ENCODE measurements around the gene PTPN18.

Gene PTPN18

DNA sequence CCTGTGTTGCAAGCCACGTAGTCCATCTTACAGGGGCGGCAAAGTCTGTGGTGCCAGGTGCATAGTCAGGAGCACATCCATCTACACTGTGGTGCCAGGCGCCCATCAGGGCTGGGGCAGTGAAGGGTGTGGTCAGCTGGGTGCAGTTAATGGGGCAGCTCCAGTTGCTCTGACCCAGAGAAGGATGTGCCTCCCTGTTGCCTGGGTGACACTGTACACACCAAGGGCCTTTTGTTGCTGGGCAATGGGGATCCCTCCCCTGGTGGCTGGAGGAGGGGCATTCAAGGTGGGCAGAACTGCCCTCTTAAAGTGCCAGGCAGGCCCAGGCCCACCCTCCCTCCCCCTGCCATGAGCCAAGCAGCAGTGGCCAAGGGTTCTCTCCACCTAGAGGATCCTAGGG, 41.5 kb upstream of the PTPN18 start:
- Histone ChIP-seq H3K27me3 (ENCODE audit: low read depth, low read length) (peaks cover 6% of the 10 kb centered on the region; the same call in 1 of the 2 replicates), H3K4me3 (ENCODE audit: low read length) (no peak overlapping the region), H4K20me1 (ENCODE audit: insufficient read depth, low read length) (no peaks in the 10 kb centered on the region), H3K9ac (ENCODE audit: low read length) (no peak overlapping the region), H3K27ac (ENCODE audit: low read length) (no peak overlapping the region), H3K79me2 (ENCODE audit: low read length) (no peaks in the 10 kb centered on the region), H2AFZ (ENCODE audit: low read depth, low read length) (no peak overlapping the region), H3K4me2 (ENCODE audit: low read length) (no peak overlapping the region), H3K9me3 (ENCODE audit: insufficient read depth, low read length) (no peaks in the 10 kb centered on the region), H3K4me1 (ENCODE audit: low read length) (no peaks in the 10 kb centered on the region), H3K36me3 (replicated peaks; ENCODE audit: low read depth, low read length) (no peaks in the 10 kb centered on the region)
- TF ChIP-seq, protein P1, sequence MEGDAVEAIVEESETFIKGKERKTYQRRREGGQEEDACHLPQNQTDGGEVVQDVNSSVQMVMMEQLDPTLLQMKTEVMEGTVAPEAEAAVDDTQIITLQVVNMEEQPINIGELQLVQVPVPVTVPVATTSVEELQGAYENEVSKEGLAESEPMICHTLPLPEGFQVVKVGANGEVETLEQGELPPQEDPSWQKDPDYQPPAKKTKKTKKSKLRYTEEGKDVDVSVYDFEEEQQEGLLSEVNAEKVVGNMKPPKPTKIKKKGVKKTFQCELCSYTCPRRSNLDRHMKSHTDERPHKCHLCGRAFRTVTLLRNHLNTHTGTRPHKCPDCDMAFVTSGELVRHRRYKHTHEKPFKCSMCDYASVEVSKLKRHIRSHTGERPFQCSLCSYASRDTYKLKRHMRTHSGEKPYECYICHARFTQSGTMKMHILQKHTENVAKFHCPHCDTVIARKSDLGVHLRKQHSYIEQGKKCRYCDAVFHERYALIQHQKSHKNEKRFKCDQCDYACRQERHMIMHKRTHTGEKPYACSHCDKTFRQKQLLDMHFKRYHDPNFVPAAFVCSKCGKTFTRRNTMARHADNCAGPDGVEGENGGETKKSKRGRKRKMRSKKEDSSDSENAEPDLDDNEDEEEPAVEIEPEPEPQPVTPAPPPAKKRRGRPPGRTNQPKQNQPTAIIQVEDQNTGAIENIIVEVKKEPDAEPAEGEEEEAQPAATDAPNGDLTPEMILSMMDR (IDR thresholded peaks at IDR 0.05; ENCODE audit: low read depth, low read length), result no peak
- TF ChIP-seq EZH2phosphoT487 (IDR thresholded peaks at IDR 0.05; ENCODE audit: low read depth), result no peak

DNA sequence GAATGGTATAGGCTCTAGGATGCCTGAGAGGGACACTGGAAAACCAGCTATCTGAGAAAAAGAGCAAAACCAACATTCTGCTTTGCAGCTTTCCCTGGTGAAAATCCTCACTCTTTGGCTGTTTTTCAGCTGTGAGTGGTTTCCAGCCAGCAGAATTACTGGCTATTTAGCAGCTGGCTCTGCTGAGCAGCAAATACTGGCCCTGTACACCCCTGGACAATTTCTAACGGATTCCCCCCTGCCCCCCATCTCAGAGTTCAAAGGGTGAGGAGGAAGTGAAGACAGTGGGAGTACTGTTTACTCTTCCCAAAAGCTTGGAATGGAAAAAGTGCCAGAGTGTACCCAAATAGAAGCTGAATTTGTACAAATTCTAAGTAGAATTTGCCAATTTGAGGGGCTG, 39.3 kb upstream of the PTPN18 start:
- Histone ChIP-seq H3K79me2 (ENCODE audit: low read length) (no peaks in the 10 kb centered on the region), H3K4me1 (ENCODE audit: low read length) (no peaks in the 10 kb centered on the region), H3K27ac (ENCODE audit: low read length) (no peak overlapping the region), H3K9me3 (ENCODE audit: insufficient read depth, low read length) (no peaks in the 10 kb centered on the region), H2AFZ (ENCODE audit: low read depth, low read length) (no peak overlapping the region), H3K27me3 (ENCODE audit: low read depth, low read length) (no peaks in the 10 kb centered on the region), H3K4me3 (ENCODE audit: low read length) (no peak overlapping the region), H3K4me2 (ENCODE audit: low read length) (no peak overlapping the region), H3K9ac (ENCODE audit: low read length) (no peak overlapping the region), H3K36me3 (replicated peaks; ENCODE audit: low read depth, low read length) (no peaks in the 10 kb centered on the region), H4K20me1 (ENCODE audit: insufficient read depth, low read length) (no peaks in the 10 kb centered on the region)
- no peak for TF ChIP-seq EZH2phosphoT487 (IDR thresholded peaks at IDR 0.05; ENCODE audit: low read depth)
- TF ChIP-seq, protein P1 (IDR thresholded peaks at IDR 0.05; ENCODE audit: low read depth, low read length), result no peak

DNA sequence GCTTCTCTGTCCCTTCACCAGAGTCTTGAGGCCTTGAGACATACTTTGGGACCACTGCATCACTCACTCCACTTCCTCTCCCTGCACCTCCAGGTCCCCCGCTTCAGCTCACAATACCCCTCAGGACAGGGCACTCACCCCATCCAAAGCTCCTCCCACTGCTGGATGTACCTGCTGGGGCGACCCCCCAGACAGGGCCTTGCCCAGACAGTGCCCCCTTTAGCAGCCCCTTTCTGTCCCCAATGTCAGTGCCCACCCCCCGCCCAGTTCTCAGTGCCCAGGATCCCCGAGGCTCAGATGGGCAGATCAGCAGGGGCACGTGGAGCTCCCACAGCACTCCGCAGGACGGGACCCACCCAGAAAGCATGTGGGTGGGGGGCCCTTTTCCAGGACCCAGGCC, 37.0 kb upstream of the PTPN18 start:
- no peaks in the 10 kb centered on the region for H3K36me3 ChIP-seq (replicated peaks; ENCODE audit: low read depth, low read length)
- peaks cover 7% of the 10 kb centered on the region for H3K27me3 ChIP-seq (ENCODE audit: low read depth, low read length)
- H3K79me2 ChIP-seq (ENCODE audit: low read length), result no peaks in the 10 kb centered on the region
- no peaks in the 10 kb centered on the region for H4K20me1 ChIP-seq (ENCODE audit: insufficient read depth, low read length)
- no peak overlapping the region for H3K27ac ChIP-seq (ENCODE audit: low read length)
- no peak overlapping the region for H3K4me2 ChIP-seq (ENCODE audit: low read length)
- no peak overlapping the region for H3K9ac ChIP-seq (ENCODE audit: low read length)
- no peaks in the 10 kb centered on the region for H3K4me1 ChIP-seq (ENCODE audit: low read length)
- no peak overlapping the region for H3K4me3 ChIP-seq (ENCODE audit: low read length)
- no peak for TF ChIP-seq EZH2phosphoT487 (IDR thresholded peaks at IDR 0.05; ENCODE audit: low read depth)
- TF ChIP-seq, protein P1 (IDR thresholded peaks at IDR 0.05; ENCODE audit: low read depth, low read length), result no peak
- no peak overlapping the region for H2AFZ ChIP-seq (ENCODE audit: low read depth, low read length)
- H3K9me3 ChIP-seq (ENCODE audit: insufficient read depth, low read length), result no peaks in the 10 kb centered on the region

DNA sequence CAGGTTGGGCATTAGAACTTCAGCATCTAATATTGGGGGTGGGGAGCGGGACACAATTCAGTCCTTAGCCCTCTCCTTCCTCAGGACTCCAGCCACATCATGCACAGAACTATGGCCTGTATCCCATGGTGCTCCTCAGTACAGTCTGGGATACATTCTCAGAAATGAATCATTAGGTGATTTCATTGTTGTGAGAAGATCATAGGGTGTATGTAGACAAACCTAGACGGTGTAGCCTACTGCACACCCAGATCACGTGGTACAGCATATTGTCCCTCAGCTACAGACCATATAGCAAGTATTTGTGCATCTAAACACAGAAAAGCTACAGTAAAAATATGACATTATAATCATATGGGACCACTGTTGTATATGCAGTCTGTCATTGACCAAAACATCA, 36.3 kb upstream of the PTPN18 start:
- TF ChIP-seq, protein P1 (IDR thresholded peaks at IDR 0.05; ENCODE audit: low read depth, low read length), result no peak
- no peak for TF ChIP-seq EZH2phosphoT487 (IDR thresholded peaks at IDR 0.05; ENCODE audit: low read depth)

More for the DNA sequence above, 36.3 kb upstream of the PTPN18 start:
- Histone ChIP-seq H3K4me1 (ENCODE audit: low read length) (no peaks in the 10 kb centered on the region), H3K9ac (ENCODE audit: low read length) (no peak overlapping the region), H3K36me3 (replicated peaks; ENCODE audit: low read depth, low read length) (no peaks in the 10 kb centered on the region), H3K4me2 (ENCODE audit: low read length) (no peak overlapping the region), H4K20me1 (ENCODE audit: insufficient read depth, low read length) (no peaks in the 10 kb centered on the region), H3K4me3 (ENCODE audit: low read length) (no peak overlapping the region), H3K27ac (ENCODE audit: low read length) (no peak overlapping the region), H3K27me3 (ENCODE audit: low read depth, low read length) (peaks cover 9% of the 10 kb centered on the region), H3K79me2 (ENCODE audit: low read length) (no peaks in the 10 kb centered on the region), H3K9me3 (ENCODE audit: insufficient read depth, low read length) (no peaks in the 10 kb centered on the region), H2AFZ (ENCODE audit: low read depth, low read length) (no peak overlapping the region)
